ENCODE measurements around the gene CCNK.

CCNK gene

DNA sequence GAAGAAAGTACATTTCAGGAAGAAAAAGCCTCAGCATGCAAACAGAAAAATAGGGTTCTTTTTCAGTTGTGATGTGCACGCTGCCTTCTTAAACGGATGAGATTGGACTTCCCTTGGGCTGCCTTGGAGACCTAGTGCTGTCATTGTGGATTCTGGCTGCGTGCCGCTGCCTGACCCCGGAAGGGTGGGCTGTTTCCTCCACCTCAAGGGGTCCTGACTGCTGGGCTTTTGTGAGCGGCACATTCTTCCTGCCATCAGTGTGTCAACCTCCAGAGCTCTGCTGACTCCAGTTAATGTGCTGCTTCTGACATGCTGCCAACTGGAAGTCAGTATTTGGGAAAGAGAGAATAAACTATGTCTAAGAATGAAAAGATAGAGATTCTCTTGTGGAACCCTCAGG is 25.1 kb downstream of the CCNK start:
- Histone ChIP-seq H3K27ac (ENCODE audit: low read depth, low read length) (no peak overlapping the region), H4K20me1 (ENCODE audit: control insufficient read depth, insufficient read depth, low read depth, low read length) (no peaks in the 10 kb centered on the region), H3K36me3 (ENCODE audit: control insufficient read depth, low read length) (peaks cover 77% of the 10 kb centered on the region), H3K4me1 (ENCODE audit: control insufficient read depth, low read length) (no peaks in the 10 kb centered on the region), H3K4me3 (ENCODE audit: low read length) (no peak overlapping the region), H3K4me2 (ENCODE audit: low read length) (no peak overlapping the region), H3F3A (ENCODE audit: control insufficient read depth, insufficient read depth) (peaks cover 4% of the 10 kb centered on the region; the same call in 1 of the 2 replicates), H3K27me3 (ENCODE audit: control insufficient read depth, low read length) (no peaks in the 10 kb centered on the region), H3K9me2 (replicated peaks; ENCODE audit: control insufficient read depth, low read length) (no peaks in the 10 kb centered on the region), H3K9me3 (ENCODE audit: control insufficient read depth, insufficient read depth, low read length) (no peaks in the 10 kb centered on the region), H3K79me2 (ENCODE audit: control insufficient read depth, low read length) (no peaks in the 10 kb centered on the region)
- TF ChIP-seq, protein P1, sequence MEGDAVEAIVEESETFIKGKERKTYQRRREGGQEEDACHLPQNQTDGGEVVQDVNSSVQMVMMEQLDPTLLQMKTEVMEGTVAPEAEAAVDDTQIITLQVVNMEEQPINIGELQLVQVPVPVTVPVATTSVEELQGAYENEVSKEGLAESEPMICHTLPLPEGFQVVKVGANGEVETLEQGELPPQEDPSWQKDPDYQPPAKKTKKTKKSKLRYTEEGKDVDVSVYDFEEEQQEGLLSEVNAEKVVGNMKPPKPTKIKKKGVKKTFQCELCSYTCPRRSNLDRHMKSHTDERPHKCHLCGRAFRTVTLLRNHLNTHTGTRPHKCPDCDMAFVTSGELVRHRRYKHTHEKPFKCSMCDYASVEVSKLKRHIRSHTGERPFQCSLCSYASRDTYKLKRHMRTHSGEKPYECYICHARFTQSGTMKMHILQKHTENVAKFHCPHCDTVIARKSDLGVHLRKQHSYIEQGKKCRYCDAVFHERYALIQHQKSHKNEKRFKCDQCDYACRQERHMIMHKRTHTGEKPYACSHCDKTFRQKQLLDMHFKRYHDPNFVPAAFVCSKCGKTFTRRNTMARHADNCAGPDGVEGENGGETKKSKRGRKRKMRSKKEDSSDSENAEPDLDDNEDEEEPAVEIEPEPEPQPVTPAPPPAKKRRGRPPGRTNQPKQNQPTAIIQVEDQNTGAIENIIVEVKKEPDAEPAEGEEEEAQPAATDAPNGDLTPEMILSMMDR (IDR thresholded peaks at IDR 0.05; ENCODE audit: low read depth, low read length, poor library complexity, severe bottlenecking), result no peak
- TF ChIP-seq EZH2phosphoT487 (IDR thresholded peaks at IDR 0.05; ENCODE audit: borderline replicate concordance, low read length), result no peak

GRCh38 chr14:99507860-99508640 is 26.8 kb downstream of the CCNK start:
- no peaks in the 10 kb centered on the region for H4K20me1 ChIP-seq (ENCODE audit: control insufficient read depth, insufficient read depth, low read depth, low read length)
- no peaks in the 10 kb centered on the region for H3K9me3 ChIP-seq (ENCODE audit: control insufficient read depth, insufficient read depth, low read length)
- H3F3A ChIP-seq (ENCODE audit: control insufficient read depth, insufficient read depth), result peaks cover 5% of the 10 kb centered on the region; the same call in 1 of the 2 replicates
- TF ChIP-seq EZH2phosphoT487 (IDR thresholded peaks at IDR 0.05; ENCODE audit: borderline replicate concordance, low read length), result no peak
- TF ChIP-seq, protein P1 (IDR thresholded peaks at IDR 0.05; ENCODE audit: low read depth, low read length, poor library complexity, severe bottlenecking), result no peak
- H3K4me1 ChIP-seq (ENCODE audit: control insufficient read depth, low read length), result no peaks in the 10 kb centered on the region
- no peak overlapping the region for H3K4me2 ChIP-seq (ENCODE audit: low read length)
- H3K4me3 ChIP-seq (ENCODE audit: low read length), result no peak overlapping the region
- H3K36me3 ChIP-seq (ENCODE audit: control insufficient read depth, low read length), result peaks cover 61% of the 10 kb centered on the region
- no peaks in the 10 kb centered on the region for H3K79me2 ChIP-seq (ENCODE audit: control insufficient read depth, low read length)
- no peaks in the 10 kb centered on the region for H3K9me2 ChIP-seq (replicated peaks; ENCODE audit: control insufficient read depth, low read length)
- no peak overlapping the region for H3K27ac ChIP-seq (ENCODE audit: low read depth, low read length)
- no peaks in the 10 kb centered on the region for H3K27me3 ChIP-seq (ENCODE audit: control insufficient read depth, low read length)

DNA sequence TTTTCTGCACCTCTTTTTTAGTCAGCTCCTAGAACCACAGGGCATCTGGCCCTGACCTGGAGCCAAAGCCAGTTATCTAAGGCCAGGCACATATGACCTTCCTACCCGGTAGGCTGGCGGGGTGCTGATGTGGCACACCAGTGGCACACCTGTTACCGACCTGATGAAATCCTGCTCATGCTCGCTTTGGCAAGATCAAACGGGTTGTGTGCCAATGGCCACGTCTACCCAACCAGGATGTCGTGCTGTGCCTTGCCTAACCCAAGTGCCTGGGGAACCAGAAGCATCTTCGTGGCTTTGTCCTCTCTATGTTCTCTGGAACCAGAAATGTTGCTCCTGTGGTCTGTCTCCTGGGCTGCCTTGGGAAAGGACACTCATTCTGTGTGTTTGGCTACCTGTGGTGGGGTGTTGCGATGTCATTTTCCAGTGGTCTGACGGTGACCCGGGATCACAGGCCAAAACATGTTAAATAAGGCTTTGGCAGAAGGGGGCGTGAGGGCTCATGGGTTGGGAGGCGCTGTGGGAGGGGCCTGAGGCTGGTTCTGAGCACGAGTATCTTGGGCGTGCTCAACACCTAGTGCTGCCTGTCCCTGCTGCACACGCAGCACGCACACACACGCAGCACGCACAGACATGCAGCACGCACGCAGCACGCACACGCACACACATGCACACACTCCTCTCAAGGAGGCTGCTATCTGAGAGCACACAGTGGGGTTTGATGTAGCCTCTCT is 27.9 kb downstream of the CCNK start:
- peaks cover 50% of the 10 kb centered on the region for H3K36me3 ChIP-seq (ENCODE audit: control insufficient read depth, low read length)
- no peak for TF ChIP-seq EZH2phosphoT487 (IDR thresholded peaks at IDR 0.05; ENCODE audit: borderline replicate concordance, low read length)
- TF ChIP-seq, protein P1 (IDR thresholded peaks at IDR 0.05; ENCODE audit: low read depth, low read length, poor library complexity, severe bottlenecking), result no peak
- H4K20me1 ChIP-seq (ENCODE audit: control insufficient read depth, insufficient read depth, low read depth, low read length), result no peaks in the 10 kb centered on the region

More for the DNA sequence above, 27.9 kb downstream of the CCNK start:
- no peaks in the 10 kb centered on the region for H3K9me2 ChIP-seq (replicated peaks; ENCODE audit: control insufficient read depth, low read length)
- no peaks in the 10 kb centered on the region for H3K4me1 ChIP-seq (ENCODE audit: control insufficient read depth, low read length)
- no peak overlapping the region for H3K4me2 ChIP-seq (ENCODE audit: low read length)
- no peaks in the 10 kb centered on the region for H3K9me3 ChIP-seq (ENCODE audit: control insufficient read depth, insufficient read depth, low read length)
- no peak overlapping the region for H3K27ac ChIP-seq (ENCODE audit: low read depth, low read length)
- H3K27me3 ChIP-seq (ENCODE audit: control insufficient read depth, low read length), result no peaks in the 10 kb centered on the region
- peaks cover 5% of the 10 kb centered on the region; the same call in 1 of the 2 replicates for H3F3A ChIP-seq (ENCODE audit: control insufficient read depth, insufficient read depth)
- H3K4me3 ChIP-seq (ENCODE audit: low read length), result no peak overlapping the region
- no peaks in the 10 kb centered on the region for H3K79me2 ChIP-seq (ENCODE audit: control insufficient read depth, low read length)
